Measurements from ENCODE around the gene CAPG. TPM values are rescaled to one million over a fixed set of nuclear protein-coding genes. Genes with fewer than 3 reads are reported as not detected.

The CAPG gene
- total RNA-seq, 4 donors from 2014 or later, result 18.3 to 92.1 (median 45.2) TPM

GRCh38 chr2:85347599-85347998, 62.6 kb downstream of the CAPG start:
- Histone ChIP-seq H3K27ac (no peak overlapping the region), H3K9me3 (no peaks in the 10 kb centered on the region), H3K27me3 (no peaks in the 10 kb centered on the region), H3K4me1 (peaks cover 1 to 3% (median 2%) of the 10 kb centered on the region in 4 donors), H3K4me3 (no peak overlapping the region), H3K36me3 (peaks cover 0 to 52% (median 22%) of the 10 kb centered on the region in 4 donors)
- TF ChIP-seq CTCF (IDR thresholded peaks at IDR 0.05) (no peak), POLR2AphosphoS5 (IDR thresholded peaks at IDR 0.05) (no peak), POLR2A (IDR thresholded peaks at IDR 0.05) (no peak), EP300 (IDR thresholded peaks at IDR 0.05; ENCODE audit: low read depth) (no peak)
- in situ Hi-C loops (cut with MboI; ENCODE audit: low pct_ligation_motif_present in 1 of 4, low pct_unique_long_range_greater_than_20kb in 1 of 4, low sequenced_read_pairs in 3 of 4) (no loop called here), intact Hi-C loops (cut with DNase I; ENCODE audit: low total_unique reads) (no loop called here)
- DNase-seq, result no peak
- WGBS, 2 donors (ENCODE audit: low coverage in 1 of 2), result 54 to 60% methylated on average over 3 of the region's 3 CpGs

Small RNA genes within 50 kb of the gene (small RNA-seq; reads per million reads assigned to genes)
- 0 reads per million in 4 donors for gene AC062037.1
- 0 reads per million in 4 donors for gene AC062037.2
- 0 reads per million in 4 donors for gene RF00019
- 0 reads per million in 4 donors for gene RN7SL113P
- 0 reads per million in 4 donors for gene RN7SL251P

Other genes with a start within 250 kb of the CAPG start
- gene TGOLN2, start 82.4 kb downstream of the CAPG start, total RNA-seq, result 100 to 1,000 TPM; 113 to 234 (median 232) TPM
- gene RETSAT, start 55.8 kb downstream of the CAPG start, total RNA-seq, result 100 to 1,000 TPM; 109 to 638 (median 330) TPM
- gene ELMOD3, start 55.6 kb downstream of the CAPG start, total RNA-seq, result 10 to 100 TPM; 13.3 to 37.8 (median 32.8) TPM
- gene SH2D6, start 8.3 kb upstream of the CAPG start, total RNA-seq, result 10 to 100 TPM in 2 of 4 donors, 1 to 10 TPM in 1, not detected in 1; 7.6 to 14.2 (median 11.4) TPM
- gene MAT2A, start 128.8 kb upstream of the CAPG start, total RNA-seq, result 100 to 1,000 TPM in 3 of 4 donors, 10 to 100 TPM in 1; 66.2 to 185 (median 142) TPM
- gene GGCX, start 151.1 kb upstream of the CAPG start, total RNA-seq, result 10 to 100 TPM in 3 of 4 donors, 1 to 10 TPM in 1; 7.9 to 31.3 (median 23.5) TPM
- 100 to 1,000 TPM in 3 of 4 donors, 10 to 100 TPM in 1; 10.5 to 186 (median 147) TPM for gene VAMP8, start 167.2 kb upstream of the CAPG start, total RNA-seq
- 10 to 100 TPM in 2 of 4 donors, 1 to 10 TPM in 1, not detected in 1; 9.4 to 26.9 (median 17.1) TPM for gene VAMP5, start 174.1 kb upstream of the CAPG start, total RNA-seq
- 100 to 1,000 TPM in 3 of 4 donors, 10 to 100 TPM in 1; 23.9 to 164 (median 141) TPM for gene RNF181, start 185.4 kb upstream of the CAPG start, total RNA-seq
- 10 to 100 TPM in 2 of 4 donors, 1 to 10 TPM in 2; 5.2 to 21.7 (median 12.8) TPM for gene TMEM150A, start 192.3 kb upstream of the CAPG start, total RNA-seq
- 10 to 100 TPM; 17.7 to 24.8 (median 18.6) TPM for gene C2orf68, start 201.7 kb upstream of the CAPG start, total RNA-seq
- 100 to 1,000 TPM in 2 of 4 donors, 10 to 100 TPM in 2; 46.7 to 138 (median 102) TPM for gene USP39, start 205.8 kb upstream of the CAPG start, total RNA-seq

All from transverse colon (tissue), 4 donors.